Loucy (cell line): ENCODE data around the gene RTBDN.

Experiments used
- H2AFZ ChIP-seq: fragments of 200-600 bp; sonication (generic); 2 replicates; pipeline ENCODE4 v1.6.0; 2016; ENCODE audit warnings: antibody characterized with exemption, mild to moderate bottlenecking, low read length, moderate library complexity
- H3F3A ChIP-seq: fragments of 200-600 bp; 2 replicates; pipeline ENCODE4 v1.6.0; 2016; ENCODE audit warnings: antibody characterized with exemption, low read depth, mild to moderate bottlenecking
- H3K27me3 ChIP-seq: fragments of 200-600 bp; sonication (generic); 2 replicates; pipeline ENCODE4 v1.6.1; 2014; ENCODE audit warnings: low read length, mild to moderate bottlenecking; ENCODE audit not compliant: insufficient read depth, poor library complexity, severe bottlenecking
- H3K36me3 ChIP-seq: fragments of 200-600 bp; sonication (generic); 2 replicates; pipeline ENCODE4 v1.6.1; 2016; ENCODE audit warnings: low read length; ENCODE audit not compliant: insufficient read depth
- H3K4me1 ChIP-seq: fragments of 200-600 bp; sonication (generic); 2 replicates; pipeline ENCODE4 v1.5.1; 2014; ENCODE audit warnings: low read length, mild to moderate bottlenecking; ENCODE audit not compliant: insufficient read depth, poor library complexity, severe bottlenecking
- H3K4me2 ChIP-seq: fragments of 200-600 bp; sonication (generic); 2 replicates; pipeline ENCODE4 v1.6.0; 2014; ENCODE audit warnings: antibody characterized with exemption, low read length, low read depth, mild to moderate bottlenecking; ENCODE audit not compliant: poor library complexity, severe bottlenecking
- H3K4me3 ChIP-seq: fragments of 200-600 bp; sonication (generic); 2 replicates; pipeline ENCODE4 v1.5.1; 2014; ENCODE audit warnings: low read length, mild to moderate bottlenecking, mixed read lengths; ENCODE audit not compliant: poor library complexity, severe bottlenecking
- H3K79me2 ChIP-seq: fragments of 200-600 bp; sonication (generic); 2 replicates; pipeline ENCODE4 v1.6.1; 2014; ENCODE audit warnings: low read length; ENCODE audit not compliant: insufficient read depth
- H3K9ac ChIP-seq: fragments of 200-600 bp; sonication (generic); 2 replicates; pipeline ENCODE4 v1.6.0; 2014; ENCODE audit warnings: mild to moderate bottlenecking, low read depth, low read length, moderate library complexity; ENCODE audit not compliant: poor library complexity, severe bottlenecking
- H3K9me2 ChIP-seq: fragments of 200-600 bp; sonication (generic); replicated peaks from 2 replicates; pipeline ENCODE4 v1.6.1; 2016; ENCODE audit warnings: low read depth, low read length, mixed read lengths
- H3K9me3 ChIP-seq: fragments of 200-600 bp; sonication (generic); 2 replicates; pipeline ENCODE4 v1.6.1; 2014; ENCODE audit warnings: mild to moderate bottlenecking, antibody characterized with exemption, low read length, low read depth; ENCODE audit not compliant: insufficient read depth
- H4K20me1 ChIP-seq: fragments of 200-600 bp; sonication (generic); 2 replicates; pipeline ENCODE4 v1.6.0; 2014; ENCODE audit warnings: antibody characterized with exemption, low read length, mild to moderate bottlenecking; ENCODE audit not compliant: insufficient read depth, poor library complexity, severe bottlenecking
- EZH2phosphoT487 ChIP-seq: fragments of 200-600 bp; IDR thresholded peaks from 2 replicates; pipeline ENCODE4 v1.6.1; 2018; ENCODE audit warnings: antibody characterized with exemption, mild to moderate bottlenecking, moderate library complexity, borderline replicate concordance
- TF ChIP-seq, protein P1 (sequence below): fragments of 200-600 bp; sonication (generic); conservative IDR thresholded peaks from 2 replicates; pipeline ENCODE4 v1.5.1; 2014; ENCODE audit warnings: mild to moderate bottlenecking, antibody characterized with exemption, low read length

The RTBDN gene

DNA sequence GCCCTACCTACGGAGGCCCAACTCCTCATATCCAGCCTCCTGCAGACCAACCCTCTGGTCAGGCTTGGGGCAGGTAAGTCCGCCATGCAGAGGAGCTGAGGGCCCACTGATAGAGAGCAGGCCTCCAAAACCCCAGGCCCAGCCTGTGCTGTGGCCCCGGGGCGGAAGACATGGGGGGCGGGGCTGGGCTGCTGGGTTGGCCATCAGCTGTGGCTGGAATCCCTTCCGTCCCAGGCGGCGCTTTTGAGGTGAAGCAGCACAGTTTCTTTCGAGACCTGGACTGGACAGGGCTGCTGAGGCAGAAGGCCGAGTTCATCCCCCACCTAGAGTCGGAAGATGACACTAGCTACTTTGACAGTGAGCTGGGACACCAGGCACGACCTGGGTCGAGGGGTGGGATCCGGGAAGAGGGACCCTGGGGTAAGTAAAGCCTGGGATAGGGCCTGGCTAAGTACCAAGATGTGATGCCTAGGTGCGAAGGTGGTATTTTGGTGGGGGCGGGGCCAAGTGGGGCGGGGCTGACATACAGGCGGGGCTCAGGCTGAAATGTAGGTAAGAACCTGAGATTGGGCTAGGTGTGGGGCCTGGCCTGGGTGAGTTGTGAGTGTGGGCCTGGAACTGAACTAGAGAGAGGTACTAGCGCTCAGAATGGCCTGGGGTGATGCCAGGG, 31.5 kb upstream of the RTBDN start:
- Histone ChIP-seq H3K9me3 (no peaks in the 10 kb centered on the region), H3K79me2 (peaks cover 5% of the 10 kb centered on the region; the same call in 1 of the 2 replicates), H3K9ac (no peak overlapping the region), H2AFZ (no peak overlapping the region), H3K4me3 (no peak overlapping the region), H4K20me1 (no peaks in the 10 kb centered on the region), H3K36me3 (no peaks in the 10 kb centered on the region), H3F3A (no peaks in the 10 kb centered on the region), H3K4me1 (peaks cover 16% of the 10 kb centered on the region), H3K9me2 (no peaks in the 10 kb centered on the region), H3K27me3 (no peaks in the 10 kb centered on the region), H3K4me2 (no peak overlapping the region)
- TF ChIP-seq, protein P1, sequence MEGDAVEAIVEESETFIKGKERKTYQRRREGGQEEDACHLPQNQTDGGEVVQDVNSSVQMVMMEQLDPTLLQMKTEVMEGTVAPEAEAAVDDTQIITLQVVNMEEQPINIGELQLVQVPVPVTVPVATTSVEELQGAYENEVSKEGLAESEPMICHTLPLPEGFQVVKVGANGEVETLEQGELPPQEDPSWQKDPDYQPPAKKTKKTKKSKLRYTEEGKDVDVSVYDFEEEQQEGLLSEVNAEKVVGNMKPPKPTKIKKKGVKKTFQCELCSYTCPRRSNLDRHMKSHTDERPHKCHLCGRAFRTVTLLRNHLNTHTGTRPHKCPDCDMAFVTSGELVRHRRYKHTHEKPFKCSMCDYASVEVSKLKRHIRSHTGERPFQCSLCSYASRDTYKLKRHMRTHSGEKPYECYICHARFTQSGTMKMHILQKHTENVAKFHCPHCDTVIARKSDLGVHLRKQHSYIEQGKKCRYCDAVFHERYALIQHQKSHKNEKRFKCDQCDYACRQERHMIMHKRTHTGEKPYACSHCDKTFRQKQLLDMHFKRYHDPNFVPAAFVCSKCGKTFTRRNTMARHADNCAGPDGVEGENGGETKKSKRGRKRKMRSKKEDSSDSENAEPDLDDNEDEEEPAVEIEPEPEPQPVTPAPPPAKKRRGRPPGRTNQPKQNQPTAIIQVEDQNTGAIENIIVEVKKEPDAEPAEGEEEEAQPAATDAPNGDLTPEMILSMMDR, result no peak
- TF ChIP-seq EZH2phosphoT487, result no peak

GRCh38 chr19:12864721-12865715, 30.6 kb upstream of the RTBDN start:
- Histone ChIP-seq H2AFZ (no peak overlapping the region), H3K36me3 (no peaks in the 10 kb centered on the region), H3F3A (no peaks in the 10 kb centered on the region), H3K4me2 (no peak overlapping the region), H3K4me1 (peaks cover 16% of the 10 kb centered on the region), H4K20me1 (no peaks in the 10 kb centered on the region), H3K9me2 (no peaks in the 10 kb centered on the region), H3K79me2 (peaks cover 5% of the 10 kb centered on the region; the same call in 1 of the 2 replicates), H3K27me3 (no peaks in the 10 kb centered on the region), H3K9ac (no peak overlapping the region), H3K9me3 (no peaks in the 10 kb centered on the region), H3K4me3 (no peak overlapping the region)
- TF ChIP-seq, protein P1, result no peak; the same call in 1 of the 2 replicates
- no peak for TF ChIP-seq EZH2phosphoT487

DNA sequence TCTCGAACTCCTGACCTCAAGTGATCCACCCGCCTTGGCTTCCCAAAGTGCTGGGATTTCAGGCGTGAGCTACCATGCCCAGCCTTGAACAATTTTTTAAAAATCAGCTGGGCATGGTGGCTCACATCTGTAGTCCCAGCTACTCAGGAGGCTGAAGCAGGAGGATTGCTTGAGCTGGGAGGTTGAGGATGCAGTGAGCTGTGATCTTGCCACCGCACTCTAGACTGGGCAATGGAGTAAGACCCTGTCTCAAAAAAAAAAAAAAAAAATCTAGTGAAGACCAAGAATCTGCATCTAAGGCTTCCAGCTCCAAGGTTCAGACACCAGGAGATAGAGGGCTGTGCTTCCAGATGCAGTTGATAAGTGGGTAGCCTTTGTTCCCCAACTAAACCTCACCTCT, 29.8 kb upstream of the RTBDN start:
- no peaks in the 10 kb centered on the region for H3K9me2 ChIP-seq
- peaks cover 16% of the 10 kb centered on the region for H3K4me1 ChIP-seq
- H2AFZ ChIP-seq, result no peak overlapping the region
- no peaks in the 10 kb centered on the region for H3K9me3 ChIP-seq
- no peak overlapping the region for H3K9ac ChIP-seq
- no peaks in the 10 kb centered on the region for H3F3A ChIP-seq
- no peak overlapping the region for H3K4me3 ChIP-seq
- no peaks in the 10 kb centered on the region for H3K27me3 ChIP-seq
- peaks cover 5% of the 10 kb centered on the region; the same call in 1 of the 2 replicates for H3K79me2 ChIP-seq
- no peaks in the 10 kb centered on the region for H4K20me1 ChIP-seq
- no peaks in the 10 kb centered on the region for H3K36me3 ChIP-seq
- TF ChIP-seq, protein P1, result no peak
- no peak for TF ChIP-seq EZH2phosphoT487
- no peak overlapping the region for H3K4me2 ChIP-seq
